HCT116 (cell line): ENCODE data around the gene LGALS9. TPM values are rescaled to one million over a fixed set of nuclear protein-coding genes. Genes with fewer than 3 reads are reported as not detected.
"Not testable (repeated sequence)": the region's sequence is repeated elsewhere in the genome, so short reads cannot be mapped to it uniquely, and the experiment has no call there.

Experiments
- ATAC-seq: fragments of 200-7000 bp; cut with Tn5 transposase; 2 replicates; pipeline ENCODE4 v1.9.1; 2020; ENCODE audit warnings: mild to moderate bottlenecking, moderate library complexity
- BruUV-seq: library from RNA; stranded (reverse); fragments of 400-500 nt; replicated peaks from 2 replicates; lab custom pipeline; 2021; lab: Mats Ljungman, UMichigan
- CTCF ChIA-PET: fragments of 300-600 bp; sonication (Branson Sonifier 250); formaldehyde crosslinking; loops from one replicate; lab custom pipeline; 2021; ENCODE audit warnings: antibody characterized with exemption; lab: Charles Lee
- POLR2A ChIA-PET: fragments of 300-600, 350-600 bp; sonication (Branson Sonifier 250); formaldehyde crosslinking; loops from one replicate; lab custom pipeline; 2021; ENCODE audit warnings: antibody characterized with exemption; lab: Charles Lee
- RAD21 ChIA-PET, 2 experiments: fragments of 300-600 bp; sonication (Branson Sonifier 250); formaldehyde crosslinking; loops; one replicate each; lab custom pipeline; 2023; ENCODE audit warnings: low total read pairs in 2 of 2; ENCODE audit not compliant: uncharacterized antibody in 2 of 2, unreplicated experiment in 2 of 2, low non-redundant PET in 1 of 2; lab: Charles Lee
- DNase-seq: peaks from one replicate; pipeline ENCODE4 v3.0.0-alpha.2; 2010; ENCODE audit warnings: low read depth, low spot score
- H2AFZ ChIP-seq: fragments of 200-600 bp; shearing (Covaris generic), sonication (generic); 2 replicates; pipeline ENCODE4 v1.6.1; 2017; ENCODE audit warnings: low read depth, mixed run types, mixed read lengths, antibody characterized with exemption, low read length; ENCODE audit not compliant: poor library complexity, severe bottlenecking
- H3K27ac ChIP-seq: 2 replicates; pipeline ENCODE4 v1.5.1; 2012; ENCODE audit warnings: low read depth, low read length
- H3K27me3 ChIP-seq: fragments of 200-600 bp; sonication (generic); 2 replicates; pipeline ENCODE4 v1.6.1; 2016; ENCODE audit warnings: mixed run types, low read length, mixed read lengths; ENCODE audit not compliant: insufficient read depth
- H3K36me3 ChIP-seq, 2 experiments: fragments of 200-500 bp in 1 of 2; fragments of 200-600 bp in 1 of 2; sonication (Bioruptor generic) in 1 of 2; sonication (generic) in 1 of 2; 2 replicates each; pipeline versions ENCODE4 v1.5.1 to v1.6.1; 2014 to 2016; ENCODE audit warnings: low read length in 2 of 2, inconsistent platforms in 1 of 2, mixed read lengths in 1 of 2, mixed run types in 1 of 2; ENCODE audit not compliant: insufficient read depth in 2 of 2, control insufficient read depth in 1 of 2
- H3K4me1 ChIP-seq, 2 experiments: fragments of 200-600 bp in 1 of 2; sonication (generic) in 1 of 2; 2 replicates each; pipeline versions ENCODE4 v1.5.1 to v1.6.1; 2012 to 2017; ENCODE audit warnings: low read length in 2 of 2, inconsistent platforms in 1 of 2, mild to moderate bottlenecking in 1 of 2, mixed read lengths in 1 of 2, mixed run types in 1 of 2, moderate library complexity in 1 of 2; ENCODE audit not compliant: insufficient read depth in 2 of 2, control insufficient read depth in 1 of 2
- H3K4me2 ChIP-seq: fragments of 200-600 bp; sonication (generic); 2 replicates; pipeline ENCODE4 v1.6.1; 2017; ENCODE audit warnings: mixed run types, low read length, mixed read lengths
- H3K4me3 ChIP-seq, 2 experiments: fragments of 200-600 bp in 1 of 2; sonication (generic) in 1 of 2; replicated peaks in 1 of 2; 2 replicates each; pipeline ENCODE4 v1.5.1; 2011 to 2016; ENCODE audit warnings: low read length in 2 of 2, control low read depth in 1 of 2, low read depth in 1 of 2, mild to moderate bottlenecking in 1 of 2, mixed read lengths in 1 of 2, mixed run types in 1 of 2
- H3K79me2 ChIP-seq: fragments of 200-600 bp; sonication (generic); 2 replicates; pipeline ENCODE4 v1.6.1; 2017; ENCODE audit warnings: mild to moderate bottlenecking, mixed run types, low read length, moderate library complexity, mixed read lengths; ENCODE audit not compliant: insufficient read depth
- H3K9ac ChIP-seq: fragments of 200-600 bp; sonication (generic); 2 replicates; pipeline ENCODE4 v1.6.1; 2016; ENCODE audit warnings: low read length, mixed read lengths
- H3K9me2 ChIP-seq: fragments of 200-600 bp; sonication (generic), shearing (Covaris generic); 2 replicates; pipeline ENCODE4 v1.6.1; 2017; ENCODE audit warnings: mixed run types, mild to moderate bottlenecking, moderate library complexity; ENCODE audit not compliant: insufficient read depth
- H3K9me3 ChIP-seq, 2 experiments: fragments of 200-500 bp in 1 of 2; fragments of 200-600 bp in 1 of 2; sonication (Bioruptor generic) in 1 of 2; sonication (generic) in 1 of 2; 2 replicates each; pipeline ENCODE4 v1.6.1; 2014 to 2017; ENCODE audit warnings: low read length in 2 of 2, mixed read lengths in 2 of 2, inconsistent platforms in 1 of 2, low read depth in 1 of 2, mild to moderate bottlenecking in 1 of 2, mixed run types in 1 of 2, moderate library complexity in 1 of 2; ENCODE audit not compliant: control insufficient read depth in 1 of 2, insufficient read depth in 1 of 2
- H4K20me1 ChIP-seq: fragments of 200-600 bp; sonication (generic), shearing (Covaris generic); 2 replicates; pipeline ENCODE4 v1.6.1; 2017; ENCODE audit warnings: mixed run types, mild to moderate bottlenecking, moderate library complexity; ENCODE audit not compliant: insufficient read depth
- ATF3 ChIP-seq: IDR thresholded peaks from 2 replicates; pipeline ENCODE4 v1.6.1; 2012
- CBX3 ChIP-seq: IDR thresholded peaks from 2 replicates; pipeline ENCODE4 v1.6.1; 2012; ENCODE audit warnings: low read depth
- CEBPB ChIP-seq: IDR thresholded peaks from 2 replicates; pipeline ENCODE4 v1.6.1; 2012; ENCODE audit warnings: low read depth
- EGR1 ChIP-seq: IDR thresholded peaks from 2 replicates; pipeline ENCODE4 v1.6.1; 2012; ENCODE audit warnings: low read depth
- EZH2 ChIP-seq: fragments of 200-600 bp; sonication (generic); IDR thresholded peaks from 2 replicates; pipeline ENCODE4 v1.6.1; 2017; ENCODE audit warnings: antibody characterized with exemption, mixed run types
- JUND ChIP-seq: IDR thresholded peaks from 2 replicates; pipeline ENCODE4 v1.6.1; 2012
- POLR2AphosphoS5 ChIP-seq: IDR thresholded peaks from 2 replicates; pipeline ENCODE4 v1.6.1; 2011; ENCODE audit warnings: mild to moderate bottlenecking, low read depth, low read length, moderate library complexity
- REST ChIP-seq: IDR thresholded peaks from 2 replicates; pipeline ENCODE4 v1.6.1; 2012; ENCODE audit warnings: low read depth
- SIN3A ChIP-seq: IDR thresholded peaks from 2 replicates; pipeline ENCODE4 v1.6.1; 2012; ENCODE audit warnings: low read depth
- SRF ChIP-seq: IDR thresholded peaks from 2 replicates; pipeline ENCODE4 v1.6.1; 2012; ENCODE audit warnings: low read depth
- YY1 ChIP-seq: IDR thresholded peaks from 2 replicates; pipeline ENCODE4 v1.6.1; 2011; ENCODE audit warnings: low read length, low read depth, moderate library complexity, mild to moderate bottlenecking; ENCODE audit not compliant: insufficient replicate concordance; ENCODE audit errors: extremely low read depth
- ZBTB33 ChIP-seq: IDR thresholded peaks from 2 replicates; pipeline ENCODE4 v1.6.1; 2011; ENCODE audit warnings: mild to moderate bottlenecking, low read length, moderate library complexity; ENCODE audit not compliant: insufficient replicate concordance; ENCODE audit errors: extremely low read depth
- intact Hi-C: fragments of 100-400 bp; cut with micrococcal nuclease; formaldehyde crosslinking; loops from 2 replicates; pipeline ENCODE4 v1.10.0; 2022
- total RNA-seq: library from RNA; stranded (reverse); gene quantifications from one replicate; pipeline ENCODE4 v1.2.1, GENCODE V29; 2021; ENCODE audit not compliant: unreplicated experiment

Gene LGALS9
- total RNA-seq, 1 experiment from 2014 or later, result 1.9 TPM

- BruUV-seq, result no TSS peak
- Histone ChIP-seq H3K9me2 (no peaks in the 10 kb centered on the region), H3K36me3 (no peaks in the 10 kb centered on the region), H4K20me1 (no peaks in the 10 kb centered on the region), H3K27ac (no peak overlapping the region), H3K4me2 (no peak overlapping the region), H3K27me3 (no peaks in the 10 kb centered on the region), H3K9ac (no peak overlapping the region), H3K9me3 (no peaks in the 10 kb centered on the region), H3K79me2 (no peaks in the 10 kb centered on the region), H3K4me3 (no peak overlapping the region), H3K4me1 (peaks cover 4 to 9% of the 10 kb centered on the region in 2 experiments; a peak in 2 of 4 replicates), H2AFZ (no peak overlapping the region)
- TF ChIP-seq CBX3 (no peak), JUND (no peak), ATF3 (no peak), SRF (no peak), REST (no peak), ZBTB33 (no peak), EGR1 (no peak), EZH2 (no peak), SIN3A (no peak), YY1 (no peak), POLR2AphosphoS5 (no peak), CEBPB (no peak)
- RAD21 ChIA-PET, result no interaction called here
- CTCF ChIA-PET, result no interaction called here
- intact Hi-C loops, result no loop called here
- no peak for ATAC-seq
- POLR2A ChIA-PET, result no interaction called here
- DNase-seq, result no peak
These were observed 1.1 kb downstream of the LGALS9 start for GRCh38 chr17:27631897-27632725.

- H3K4me3 ChIP-seq, H3K27me3 ChIP-seq, H3K27ac ChIP-seq, CTCF ChIA-PET, DNase-seq, H3K9me2 ChIP-seq, H3K4me1 ChIP-seq, BruUV-seq, POLR2A ChIA-PET, H3K9me3 ChIP-seq, intact Hi-C loops, H3K4me2 ChIP-seq, ATAC-seq, H3K79me2 ChIP-seq, RAD21 ChIA-PET, H3K9ac ChIP-seq, H4K20me1 ChIP-seq, H2AFZ ChIP-seq, H3K36me3 ChIP-seq: not testable (repeated sequence)
These were observed 1.8 kb downstream of the LGALS9 start for GRCh38 chr17:27632766-27633165.
